Liver (tissue), 9 donors: ENCODE results near the gene DES. TPM values are rescaled to one million over a fixed set of nuclear protein-coding genes. Genes with fewer than 3 reads are reported as not detected.

Experiments used
- DNase-seq: peaks from one replicate; pipeline ENCODE4 v3.0.0-alpha.2; 2017; ENCODE audit warnings: low spot score
- H3K27ac ChIP-seq, 2 donors: one replicate each; pipeline ENCODE4 v1.7.0; 2013; ENCODE audit warnings: inconsistent platforms in 2 of 2, low read length in 2 of 2, control low read depth in 1 of 2, low read depth in 1 of 2, mild to moderate bottlenecking in 1 of 2
- H3K27me3 ChIP-seq, 4 donors: one replicate each; pipeline versions ENCODE4 v1.6.1 to v1.7.0; 2013; ENCODE audit warnings: low read length in 3 of 4, inconsistent platforms in 1 of 4, mild to moderate bottlenecking in 1 of 4, moderate library complexity in 1 of 4; ENCODE audit not compliant: control insufficient read depth in 4 of 4, insufficient read depth in 4 of 4
- H3K36me3 ChIP-seq, 4 donors: one replicate each; pipeline versions ENCODE4 v1.6.1 to v1.7.0; 2013; ENCODE audit warnings: low read length in 3 of 4, mild to moderate bottlenecking in 3 of 4, low read depth in 1 of 4, moderate library complexity in 1 of 4; ENCODE audit not compliant: control insufficient read depth in 4 of 4, insufficient read depth in 3 of 4
- H3K4me1 ChIP-seq, 4 donors: one replicate each; pipeline versions ENCODE4 v1.6.1 to v1.7.0; 2013; ENCODE audit warnings: low read length in 3 of 4, mild to moderate bottlenecking in 3 of 4, moderate library complexity in 1 of 4; ENCODE audit not compliant: control insufficient read depth in 4 of 4, insufficient read depth in 4 of 4
- H3K4me3 ChIP-seq, 3 donors: one replicate each; pipeline versions ENCODE4 v1.6.1 to v1.7.0; 2013; ENCODE audit warnings: low read length in 3 of 3, control low read depth in 1 of 3, low read depth in 1 of 3, mild to moderate bottlenecking in 1 of 3
- H3K9ac ChIP-seq, 2 donors: one replicate each; pipeline ENCODE4 v1.7.0; 2013; ENCODE audit warnings: low read length in 2 of 2, mild to moderate bottlenecking in 2 of 2, moderate library complexity in 2 of 2, control low read depth in 1 of 2, low read depth in 1 of 2
- H3K9me3 ChIP-seq, 4 donors: one replicate each; pipeline versions ENCODE4 v1.6.1 to v1.7.0; 2013; ENCODE audit warnings: low read length in 3 of 4; ENCODE audit not compliant: control insufficient read depth in 4 of 4
- FOXA1 ChIP-seq: IDR thresholded peaks from 2 replicates; pipeline ENCODE4 v1.6.1; 2016; ENCODE audit warnings: antibody characterized with exemption
- FOXA2 ChIP-seq: IDR thresholded peaks from 2 replicates; pipeline ENCODE4 v1.6.1; 2016; ENCODE audit warnings: antibody characterized with exemption
- HNF4A ChIP-seq, 2 donors: conservative IDR thresholded peaks; 2 replicates each; pipeline ENCODE4 v1.6.1; 2016; ENCODE audit warnings: antibody characterized with exemption in 2 of 2, mild to moderate bottlenecking in 2 of 2
- HNF4G ChIP-seq: IDR thresholded peaks from 2 replicates; pipeline ENCODE4 v1.6.1; 2016; ENCODE audit warnings: antibody characterized with exemption
- JUND ChIP-seq, 2 donors: IDR thresholded peaks; 2 replicates each; pipeline ENCODE4 v1.6.1; 2016; ENCODE audit warnings: antibody characterized with exemption in 2 of 2
- NR2F2 ChIP-seq: IDR thresholded peaks from 2 replicates; pipeline ENCODE4 v1.6.1; 2016; ENCODE audit warnings: antibody characterized with exemption
- RAD21 ChIP-seq, 2 donors: IDR thresholded peaks; 2 replicates each; pipeline ENCODE4 v1.6.1; 2016; ENCODE audit warnings: antibody characterized with exemption in 2 of 2, mild to moderate bottlenecking in 2 of 2
- RXRA ChIP-seq, 2 donors: IDR thresholded peaks; 2 replicates each; pipeline ENCODE4 v1.6.1; 2017 to 2018; ENCODE audit warnings: antibody characterized with exemption in 2 of 2, mild to moderate bottlenecking in 1 of 2
- YY1 ChIP-seq: IDR thresholded peaks from 2 replicates; pipeline ENCODE4 v1.6.1; 2016; ENCODE audit warnings: antibody characterized with exemption, mild to moderate bottlenecking
- WGBS: extraction: QIAGEN DNeasy Blood & Tissue Kit; methylation state at CpG from one replicate; pipeline ENCODE4 v1.1.7; 2013; 5-methylcytosine and 5-hydroxymethylcytosine counted together
- polyA plus RNA-seq, 2 donors: library from polyadenylated mRNA; stranded (reverse) in 1 of 2; unstranded in 1 of 2; fragments of 200-250 nt in 1 of 2; fragments of >200 nt in 1 of 2; fragmentation: Nextera tagmentation in 1 of 2; extraction: Ambion mirVana in 1 of 2; gene quantifications; one replicate each; pipeline versions ENCODE4 v1.2.1 to v1.2.3, GENCODE V29; 2013 to 2015
- total RNA-seq, 2 donors: library from RNA; depleted of rRNA; stranded (reverse); fragments of >200 nt; gene quantifications; one replicate each; pipeline ENCODE4 v1.2.3, GENCODE V29; 2014
- TF ChIP-seq, protein P1 (sequence below): IDR thresholded peaks from 2 replicates; pipeline ENCODE4 v1.6.1; 2016; ENCODE audit warnings: antibody characterized with exemption
- TF ChIP-seq, protein P2 (sequence below): IDR thresholded peaks from 2 replicates; pipeline ENCODE4 v1.6.1; 2016; ENCODE audit warnings: antibody characterized with exemption
- TF ChIP-seq, protein P3 (sequence below): IDR thresholded peaks from 2 replicates; pipeline ENCODE4 v1.6.1; 2016; ENCODE audit warnings: antibody characterized with exemption
- TF ChIP-seq, protein P4 (sequence below): IDR thresholded peaks from 2 replicates; pipeline ENCODE4 v1.6.1; 2016; ENCODE audit warnings: antibody characterized with exemption, mild to moderate bottlenecking
- donor health status: healthy.
- donor health status: healthy.
- donor health status: healthy.
- donor health status: healthy.
- donor health status: healthy.

Gene DES
- total and polyA plus RNA-seq, 4 donors: 0.15 to 50.0 (median 3.2) TPM

DNA sequence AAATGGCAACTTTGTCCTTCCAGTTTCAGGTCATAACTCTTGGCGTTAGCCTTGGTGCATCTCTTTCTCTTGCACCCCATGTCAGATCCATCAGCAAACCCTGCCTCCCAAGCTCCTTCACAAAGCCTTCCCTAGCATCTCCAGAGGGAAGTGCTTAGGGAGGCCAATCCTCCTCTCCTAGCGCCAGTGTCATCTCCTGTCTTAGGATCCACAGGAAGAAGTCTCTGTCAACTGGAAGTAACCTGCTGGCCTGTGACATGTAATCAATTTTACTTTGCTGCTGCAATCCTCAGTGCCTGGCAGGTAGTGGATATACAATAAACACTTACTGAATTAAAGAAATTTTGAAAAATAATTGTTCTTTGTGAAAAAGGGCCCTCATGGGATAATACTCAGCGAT, 22.6 kb upstream of the DES start:
- no peak overlapping the region for H3K4me3 ChIP-seq
- WGBS: 95% methylated on average over 3 of the region's 3 CpGs
- peaks cover 0 to 12% (median 10%) of the 10 kb centered on the region in 4 donors for H3K4me1 ChIP-seq
- no peak for DNase-seq
- H3K36me3 ChIP-seq: no peaks in the 10 kb centered on the region
- no peak overlapping the region for H3K9ac ChIP-seq
- H3K9me3 ChIP-seq: no peaks in the 10 kb centered on the region
- TF ChIP-seq, protein P1, sequence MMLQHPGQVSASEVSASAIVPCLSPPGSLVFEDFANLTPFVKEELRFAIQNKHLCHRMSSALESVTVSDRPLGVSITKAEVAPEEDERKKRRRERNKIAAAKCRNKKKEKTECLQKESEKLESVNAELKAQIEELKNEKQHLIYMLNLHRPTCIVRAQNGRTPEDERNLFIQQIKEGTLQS: no peak
- TF ChIP-seq FOXA1 (no peak), HNF4A (conservative IDR thresholded peaks at IDR 0.05) (no peak), FOXA2 (no peak), JUND (IDR thresholded peaks at IDR 0.05) (no peak), NR2F2 (no peak)
- TF ChIP-seq, protein P2, sequence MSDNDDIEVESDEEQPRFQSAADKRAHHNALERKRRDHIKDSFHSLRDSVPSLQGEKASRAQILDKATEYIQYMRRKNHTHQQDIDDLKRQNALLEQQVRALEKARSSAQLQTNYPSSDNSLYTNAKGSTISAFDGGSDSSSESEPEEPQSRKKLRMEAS: no peak
- H3K27me3 ChIP-seq: no peaks in the 10 kb centered on the region
- H3K27ac ChIP-seq: no peak overlapping the region

DNA sequence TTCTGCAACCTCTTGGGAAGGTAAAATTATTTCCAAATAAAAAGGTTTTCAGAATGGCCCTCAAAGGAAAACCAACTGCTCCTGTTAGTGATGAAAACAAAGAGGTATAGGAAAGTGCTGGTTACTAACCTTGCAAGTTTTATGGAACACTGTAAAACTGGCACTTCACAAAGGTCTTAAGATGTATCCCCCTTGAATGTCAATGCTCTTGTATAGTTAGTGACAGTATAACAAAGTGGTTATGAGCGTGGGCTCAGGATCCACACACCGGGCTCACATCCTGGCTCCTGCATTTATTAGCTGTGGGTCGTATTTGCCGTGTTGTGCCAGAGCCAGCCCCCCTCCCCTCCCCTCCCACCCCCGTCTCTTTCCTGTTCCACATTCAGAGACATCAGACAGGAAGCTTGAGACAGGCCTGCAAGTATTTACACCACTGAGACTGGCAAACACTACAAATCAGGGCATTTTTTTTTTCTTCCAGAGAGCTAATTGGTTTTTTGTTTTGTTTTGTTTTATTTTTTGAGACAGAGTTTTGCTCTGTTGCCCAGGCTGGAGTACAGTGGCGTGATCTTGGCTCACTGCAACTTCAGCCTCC, 21.2 kb upstream of the DES start:
- Histone ChIP-seq H3K9me3 (no peaks in the 10 kb centered on the region), H3K27ac (no peak overlapping the region), H3K9ac (no peak overlapping the region), H3K27me3 (no peaks in the 10 kb centered on the region), H3K36me3 (no peaks in the 10 kb centered on the region), H3K4me1 (peaks cover 0 to 12% (median 10%) of the 10 kb centered on the region in 4 donors), H3K4me3 (no peak overlapping the region)
- 80% methylated on average over 6 of the region's 6 CpGs for WGBS
- no peak for TF ChIP-seq FOXA2
- TF ChIP-seq HNF4A (conservative IDR thresholded peaks at IDR 0.05): no peak
- TF ChIP-seq RAD21 (IDR thresholded peaks at IDR 0.05): no peak
- TF ChIP-seq FOXA1: no peak
- TF ChIP-seq YY1: no peak
- TF ChIP-seq, protein P1: no peak
- no peak for TF ChIP-seq HNF4G
- TF ChIP-seq RXRA (IDR thresholded peaks at IDR 0.05): no peak
- TF ChIP-seq, protein P3, sequence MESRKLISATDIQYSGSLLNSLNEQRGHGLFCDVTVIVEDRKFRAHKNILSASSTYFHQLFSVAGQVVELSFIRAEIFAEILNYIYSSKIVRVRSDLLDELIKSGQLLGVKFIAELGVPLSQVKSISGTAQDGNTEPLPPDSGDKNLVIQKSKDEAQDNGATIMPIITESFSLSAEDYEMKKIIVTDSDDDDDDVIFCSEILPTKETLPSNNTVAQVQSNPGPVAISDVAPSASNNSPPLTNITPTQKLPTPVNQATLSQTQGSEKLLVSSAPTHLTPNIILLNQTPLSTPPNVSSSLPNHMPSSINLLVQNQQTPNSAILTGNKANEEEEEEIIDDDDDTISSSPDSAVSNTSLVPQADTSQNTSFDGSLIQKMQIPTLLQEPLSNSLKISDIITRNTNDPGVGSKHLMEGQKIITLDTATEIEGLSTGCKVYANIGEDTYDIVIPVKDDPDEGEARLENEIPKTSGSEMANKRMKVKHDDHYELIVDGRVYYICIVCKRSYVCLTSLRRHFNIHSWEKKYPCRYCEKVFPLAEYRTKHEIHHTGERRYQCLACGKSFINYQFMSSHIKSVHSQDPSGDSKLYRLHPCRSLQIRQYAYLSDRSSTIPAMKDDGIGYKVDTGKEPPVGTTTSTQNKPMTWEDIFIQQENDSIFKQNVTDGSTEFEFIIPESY: no peak
- TF ChIP-seq, protein P4, sequence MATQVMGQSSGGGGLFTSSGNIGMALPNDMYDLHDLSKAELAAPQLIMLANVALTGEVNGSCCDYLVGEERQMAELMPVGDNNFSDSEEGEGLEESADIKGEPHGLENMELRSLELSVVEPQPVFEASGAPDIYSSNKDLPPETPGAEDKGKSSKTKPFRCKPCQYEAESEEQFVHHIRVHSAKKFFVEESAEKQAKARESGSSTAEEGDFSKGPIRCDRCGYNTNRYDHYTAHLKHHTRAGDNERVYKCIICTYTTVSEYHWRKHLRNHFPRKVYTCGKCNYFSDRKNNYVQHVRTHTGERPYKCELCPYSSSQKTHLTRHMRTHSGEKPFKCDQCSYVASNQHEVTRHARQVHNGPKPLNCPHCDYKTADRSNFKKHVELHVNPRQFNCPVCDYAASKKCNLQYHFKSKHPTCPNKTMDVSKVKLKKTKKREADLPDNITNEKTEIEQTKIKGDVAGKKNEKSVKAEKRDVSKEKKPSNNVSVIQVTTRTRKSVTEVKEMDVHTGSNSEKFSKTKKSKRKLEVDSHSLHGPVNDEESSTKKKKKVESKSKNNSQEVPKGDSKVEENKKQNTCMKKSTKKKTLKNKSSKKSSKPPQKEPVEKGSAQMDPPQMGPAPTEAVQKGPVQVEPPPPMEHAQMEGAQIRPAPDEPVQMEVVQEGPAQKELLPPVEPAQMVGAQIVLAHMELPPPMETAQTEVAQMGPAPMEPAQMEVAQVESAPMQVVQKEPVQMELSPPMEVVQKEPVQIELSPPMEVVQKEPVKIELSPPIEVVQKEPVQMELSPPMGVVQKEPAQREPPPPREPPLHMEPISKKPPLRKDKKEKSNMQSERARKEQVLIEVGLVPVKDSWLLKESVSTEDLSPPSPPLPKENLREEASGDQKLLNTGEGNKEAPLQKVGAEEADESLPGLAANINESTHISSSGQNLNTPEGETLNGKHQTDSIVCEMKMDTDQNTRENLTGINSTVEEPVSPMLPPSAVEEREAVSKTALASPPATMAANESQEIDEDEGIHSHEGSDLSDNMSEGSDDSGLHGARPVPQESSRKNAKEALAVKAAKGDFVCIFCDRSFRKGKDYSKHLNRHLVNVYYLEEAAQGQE: no peak
- DNase-seq: no peak
